NCI-H510A (cell line): ENCODE results near the gene RAB18.
"Not testable (repeated sequence)": the region's sequence is repeated elsewhere in the genome, so short reads cannot be mapped to it uniquely, and the experiment has no call there.

ENCODE experiments used
- DNase-seq: peaks from one replicate; lab custom pipeline; 2025; lab: John Stamatoyannopoulos, UW

RAB18 gene

GRCh38 chr10:27504007-27504807 is at the start of gene RAB18:
TSS of gene RAB18 (plus strand) at chr10:27504304. CDS start at chr10:27504370, 66 bp downstream.
- peak; percentile 83 for DNase-seq

GRCh38 chr10:27454837-27455236 is 49.3 kb upstream of the RAB18 start:
- DNase-seq = no peak

GRCh38 chr10:27457261-27457945 is 46.7 kb upstream of the RAB18 start:
- no peak for DNase-seq

- no peak for DNase-seq
Measured at GRCh38 chr10:27457966-27458365, 46.1 kb upstream of the RAB18 start.

- no peak for DNase-seq
Measured at GRCh38 chr10:27461312-27461711, 42.8 kb upstream of the RAB18 start.

GRCh38 chr10:27463961-27464360 is 40.1 kb upstream of the RAB18 start:
- no peak for DNase-seq

GRCh38 chr10:27464993-27465392 is 39.1 kb upstream of the RAB18 start:
- DNase-seq = no peak

- not testable (repeated sequence) for DNase-seq
Measured at GRCh38 chr10:27465596-27465995, 38.5 kb upstream of the RAB18 start.

- DNase-seq = no peak
Measured at GRCh38 chr10:27470885-27471284, 33.2 kb upstream of the RAB18 start.

GRCh38 chr10:27474741-27475140 is 29.4 kb upstream of the RAB18 start:
- no peak for DNase-seq

- no peak for DNase-seq
Measured at GRCh38 chr10:27479016-27479415, 25.1 kb upstream of the RAB18 start.

- no peak for DNase-seq
Measured at GRCh38 chr10:27481486-27481885, 22.6 kb upstream of the RAB18 start.

GRCh38 chr10:27482984-27483956 is 20.8 kb upstream of the RAB18 start:
- DNase-seq = no peak

- DNase-seq = no peak
Measured at GRCh38 chr10:27485368-27485767, 18.7 kb upstream of the RAB18 start.

GRCh38 chr10:27485986-27486385 is 18.1 kb upstream of the RAB18 start:
- DNase-seq = no peak

- no peak for DNase-seq
Measured at GRCh38 chr10:27490807-27491206, 13.3 kb upstream of the RAB18 start.

GRCh38 chr10:27494116-27494805 is 9.8 kb upstream of the RAB18 start:
- no peak for DNase-seq

GRCh38 chr10:27496137-27496536 is 8.0 kb upstream of the RAB18 start:
- DNase-seq = no peak

- DNase-seq = no peak
Measured at GRCh38 chr10:27500096-27500495, 4.0 kb upstream of the RAB18 start.

GRCh38 chr10:27500886-27501285 is 3.2 kb upstream of the RAB18 start:
- no peak for DNase-seq

GRCh38 chr10:27503498-27504006 is 552 bp upstream of the RAB18 start:
- DNase-seq = no peak
